HCT116 (cell line): ENCODE measurements around the gene MYO5C. TPM values are rescaled to one million over a fixed set of nuclear protein-coding genes. Genes with fewer than 3 reads are reported as not detected.

ENCODE experiments used
- ATAC-seq: fragments of 200-7000 bp; cut with Tn5 transposase; 2 replicates; pipeline ENCODE4 v1.9.1; 2020; ENCODE audit warnings: mild to moderate bottlenecking, moderate library complexity
- BruUV-seq: library from RNA; stranded (reverse); fragments of 400-500 nt; replicated peaks from 2 replicates; lab custom pipeline; 2021; lab: Mats Ljungman, UMichigan
- CTCF ChIA-PET: fragments of 300-600 bp; sonication (Branson Sonifier 250); formaldehyde crosslinking; loops from one replicate; lab custom pipeline; 2021; ENCODE audit warnings: antibody characterized with exemption; lab: Charles Lee
- POLR2A ChIA-PET: fragments of 300-600, 350-600 bp; sonication (Branson Sonifier 250); formaldehyde crosslinking; loops from one replicate; lab custom pipeline; 2021; ENCODE audit warnings: antibody characterized with exemption; lab: Charles Lee
- RAD21 ChIA-PET, 2 experiments: fragments of 300-600 bp; sonication (Branson Sonifier 250); formaldehyde crosslinking; loops; one replicate each; lab custom pipeline; 2023; ENCODE audit warnings: low total read pairs in 2 of 2; ENCODE audit not compliant: uncharacterized antibody in 2 of 2, unreplicated experiment in 2 of 2, low non-redundant PET in 1 of 2; lab: Charles Lee
- DNase-seq: peaks from one replicate; pipeline ENCODE4 v3.0.0-alpha.2; 2010; ENCODE audit warnings: low read depth, low spot score
- H2AFZ ChIP-seq: fragments of 200-600 bp; shearing (Covaris generic), sonication (generic); 2 replicates; pipeline ENCODE4 v1.6.1; 2017; ENCODE audit warnings: low read depth, mixed run types, mixed read lengths, antibody characterized with exemption, low read length; ENCODE audit not compliant: poor library complexity, severe bottlenecking
- H3K27ac ChIP-seq: 2 replicates; pipeline ENCODE4 v1.5.1; 2012; ENCODE audit warnings: low read depth, low read length
- H3K27me3 ChIP-seq: fragments of 200-600 bp; sonication (generic); 2 replicates; pipeline ENCODE4 v1.6.1; 2016; ENCODE audit warnings: mixed run types, low read length, mixed read lengths; ENCODE audit not compliant: insufficient read depth
- H3K36me3 ChIP-seq, 2 experiments: fragments of 200-500 bp in 1 of 2; fragments of 200-600 bp in 1 of 2; sonication (Bioruptor generic) in 1 of 2; sonication (generic) in 1 of 2; 2 replicates each; pipeline versions ENCODE4 v1.5.1 to v1.6.1; 2014 to 2016; ENCODE audit warnings: low read length in 2 of 2, inconsistent platforms in 1 of 2, mixed read lengths in 1 of 2, mixed run types in 1 of 2; ENCODE audit not compliant: insufficient read depth in 2 of 2, control insufficient read depth in 1 of 2
- H3K4me1 ChIP-seq, 2 experiments: fragments of 200-600 bp in 1 of 2; sonication (generic) in 1 of 2; 2 replicates each; pipeline versions ENCODE4 v1.5.1 to v1.6.1; 2012 to 2017; ENCODE audit warnings: low read length in 2 of 2, inconsistent platforms in 1 of 2, mild to moderate bottlenecking in 1 of 2, mixed read lengths in 1 of 2, mixed run types in 1 of 2, moderate library complexity in 1 of 2; ENCODE audit not compliant: insufficient read depth in 2 of 2, control insufficient read depth in 1 of 2
- H3K4me2 ChIP-seq: fragments of 200-600 bp; sonication (generic); 2 replicates; pipeline ENCODE4 v1.6.1; 2017; ENCODE audit warnings: mixed run types, low read length, mixed read lengths
- H3K4me3 ChIP-seq, 2 experiments: fragments of 200-600 bp in 1 of 2; sonication (generic) in 1 of 2; replicated peaks in 1 of 2; 2 replicates each; pipeline ENCODE4 v1.5.1; 2011 to 2016; ENCODE audit warnings: low read length in 2 of 2, control low read depth in 1 of 2, low read depth in 1 of 2, mild to moderate bottlenecking in 1 of 2, mixed read lengths in 1 of 2, mixed run types in 1 of 2
- H3K79me2 ChIP-seq: fragments of 200-600 bp; sonication (generic); 2 replicates; pipeline ENCODE4 v1.6.1; 2017; ENCODE audit warnings: mild to moderate bottlenecking, mixed run types, low read length, moderate library complexity, mixed read lengths; ENCODE audit not compliant: insufficient read depth
- H3K9ac ChIP-seq: fragments of 200-600 bp; sonication (generic); 2 replicates; pipeline ENCODE4 v1.6.1; 2016; ENCODE audit warnings: low read length, mixed read lengths
- H3K9me2 ChIP-seq: fragments of 200-600 bp; sonication (generic), shearing (Covaris generic); 2 replicates; pipeline ENCODE4 v1.6.1; 2017; ENCODE audit warnings: mixed run types, mild to moderate bottlenecking, moderate library complexity; ENCODE audit not compliant: insufficient read depth
- H3K9me3 ChIP-seq, 2 experiments: fragments of 200-500 bp in 1 of 2; fragments of 200-600 bp in 1 of 2; sonication (Bioruptor generic) in 1 of 2; sonication (generic) in 1 of 2; 2 replicates each; pipeline ENCODE4 v1.6.1; 2014 to 2017; ENCODE audit warnings: low read length in 2 of 2, mixed read lengths in 2 of 2, inconsistent platforms in 1 of 2, low read depth in 1 of 2, mild to moderate bottlenecking in 1 of 2, mixed run types in 1 of 2, moderate library complexity in 1 of 2; ENCODE audit not compliant: control insufficient read depth in 1 of 2, insufficient read depth in 1 of 2
- H4K20me1 ChIP-seq: fragments of 200-600 bp; sonication (generic), shearing (Covaris generic); 2 replicates; pipeline ENCODE4 v1.6.1; 2017; ENCODE audit warnings: mixed run types, mild to moderate bottlenecking, moderate library complexity; ENCODE audit not compliant: insufficient read depth
- CBX3 ChIP-seq: IDR thresholded peaks from 2 replicates; pipeline ENCODE4 v1.6.1; 2012; ENCODE audit warnings: low read depth
- CEBPB ChIP-seq: IDR thresholded peaks from 2 replicates; pipeline ENCODE4 v1.6.1; 2012; ENCODE audit warnings: low read depth
- CTCF ChIP-seq, 3 experiments: fragments of 200-600 bp in 1 of 3; sonication (generic) in 1 of 3; IDR thresholded peaks in 2 of 3; conservative IDR thresholded peaks in 1 of 3; 2 replicates each; pipeline ENCODE4 v1.5.1; 2012 to 2017; ENCODE audit warnings: low read depth in 2 of 3, low read length in 2 of 3, antibody characterized with exemption in 1 of 3, borderline replicate concordance in 1 of 3, control low read depth in 1 of 3, mild to moderate bottlenecking in 1 of 3, mixed read lengths in 1 of 3, mixed run types in 1 of 3, moderate library complexity in 1 of 3; ENCODE audit not compliant: insufficient read depth in 1 of 3
- EGR1 ChIP-seq: IDR thresholded peaks from 2 replicates; pipeline ENCODE4 v1.6.1; 2012; ENCODE audit warnings: low read depth
- ELF1 ChIP-seq: IDR thresholded peaks from 2 replicates; pipeline ENCODE4 v1.6.1; 2012; ENCODE audit warnings: low read depth, borderline replicate concordance
- EZH2phosphoT487 ChIP-seq: fragments of 200-600 bp; IDR thresholded peaks from 2 replicates; pipeline ENCODE4 v1.6.1; 2018; ENCODE audit warnings: antibody characterized with exemption, borderline replicate concordance
- FOSL1 ChIP-seq: IDR thresholded peaks from 2 replicates; pipeline ENCODE4 v1.6.1; 2012; ENCODE audit warnings: low read depth
- POLR2A ChIP-seq: IDR thresholded peaks from 2 replicates; pipeline ENCODE4 v1.7.0; 2011; ENCODE audit warnings: borderline replicate concordance; ENCODE audit not compliant: insufficient read depth, insufficient read length; ENCODE audit errors: extremely low read depth
- RAD21 ChIP-seq: IDR thresholded peaks from 2 replicates; pipeline ENCODE4 v1.6.1; 2012; ENCODE audit warnings: low read depth, mild to moderate bottlenecking
- REST ChIP-seq: IDR thresholded peaks from 2 replicates; pipeline ENCODE4 v1.6.1; 2012; ENCODE audit warnings: low read depth
- SIN3A ChIP-seq: IDR thresholded peaks from 2 replicates; pipeline ENCODE4 v1.6.1; 2012; ENCODE audit warnings: low read depth
- SP1 ChIP-seq: IDR thresholded peaks from 2 replicates; pipeline ENCODE4 v1.6.1; 2012; ENCODE audit warnings: low read depth
- SRF ChIP-seq: IDR thresholded peaks from 2 replicates; pipeline ENCODE4 v1.6.1; 2012; ENCODE audit warnings: low read depth
- TCF7L2 ChIP-seq: IDR thresholded peaks from 2 replicates; pipeline ENCODE4 v1.7.0; 2011; ENCODE audit warnings: borderline replicate concordance, inconsistent platforms; ENCODE audit not compliant: insufficient read depth, insufficient read length; ENCODE audit errors: extremely low read depth
- ZFX ChIP-seq: fragments of 450-650 bp; IDR thresholded peaks from 2 replicates; pipeline ENCODE4 v1.6.1; 2017
- ZNF274 ChIP-seq: fragments of 200-500 bp; sonication (Bioruptor generic); IDR thresholded peaks from 2 replicates; pipeline ENCODE4 v1.6.1; 2014; ENCODE audit warnings: mild to moderate bottlenecking, low read depth, low read length, inconsistent platforms
- intact Hi-C: fragments of 100-400 bp; cut with micrococcal nuclease; formaldehyde crosslinking; loops from 2 replicates; pipeline ENCODE4 v1.10.0; 2022
- total RNA-seq: library from RNA; stranded (reverse); gene quantifications from one replicate; pipeline ENCODE4 v1.2.1, GENCODE V29; 2021; ENCODE audit not compliant: unreplicated experiment

MYO5C gene
- total RNA-seq, 1 experiment from 2014 or later, result 34.0 TPM

GRCh38 chr15:52308446-52309153 lies 13.0 kb upstream of the MYO5C start:
- Histone ChIP-seq H3K27ac (no peak overlapping the region), H3K4me1 (no peaks in the 10 kb centered on the region), H3K79me2 (no peaks in the 10 kb centered on the region), H4K20me1 (no peaks in the 10 kb centered on the region), H3K36me3 (no peaks in the 10 kb centered on the region), H3K9me3 (no peaks in the 10 kb centered on the region), H3K4me2 (no peak overlapping the region), H3K9me2 (no peaks in the 10 kb centered on the region), H3K27me3 (no peaks in the 10 kb centered on the region), H3K4me3 (no peak overlapping the region), H2AFZ (no peak overlapping the region), H3K9ac (no peak overlapping the region)
- BruUV-seq, result no TSS peak
- CTCF ChIA-PET, result no interaction called here
- POLR2A ChIA-PET, result no interaction called here
- RAD21 ChIA-PET, result no interaction called here
- no peak for TF ChIP-seq ELF1
- no peak for TF ChIP-seq CBX3
- no peak for TF ChIP-seq RAD21
- no peak for TF ChIP-seq EGR1
- no peak for TF ChIP-seq CEBPB
- TF ChIP-seq POLR2A, result no peak
- no peak for TF ChIP-seq SIN3A
- no peak for TF ChIP-seq SP1
- TF ChIP-seq EZH2phosphoT487, result no peak
- TF ChIP-seq SRF, result no peak
- no peak for TF ChIP-seq REST
- no peak for TF ChIP-seq TCF7L2
- no peak for TF ChIP-seq CTCF (IDR thresholded peaks at IDR 0.05 in 2 of 3, conservative IDR thresholded peaks at IDR 0.05 in 1 of 3; ENCODE audit: borderline replicate concordance in 1 of 3, insufficient read depth in 1 of 3, low read depth in 2 of 3, low read length in 2 of 3)
- no peak for TF ChIP-seq FOSL1
- no peak for TF ChIP-seq ZFX
- TF ChIP-seq ZNF274, result no peak
- ATAC-seq, result no peak
- intact Hi-C loops, result no loop called here
- DNase-seq, result no peak
